Loucy (cell line): ENCODE measurements around the gene ABCA7.

Experiments
- H2AFZ ChIP-seq: fragments of 200-600 bp; sonication (generic); 2 replicates; pipeline ENCODE4 v1.6.0; 2016; ENCODE audit warnings: antibody characterized with exemption, mild to moderate bottlenecking, low read length, moderate library complexity
- H3F3A ChIP-seq: fragments of 200-600 bp; 2 replicates; pipeline ENCODE4 v1.6.0; 2016; ENCODE audit warnings: antibody characterized with exemption, low read depth, mild to moderate bottlenecking
- H3K27me3 ChIP-seq: fragments of 200-600 bp; sonication (generic); 2 replicates; pipeline ENCODE4 v1.6.1; 2014; ENCODE audit warnings: low read length, mild to moderate bottlenecking; ENCODE audit not compliant: insufficient read depth, poor library complexity, severe bottlenecking
- H3K36me3 ChIP-seq: fragments of 200-600 bp; sonication (generic); 2 replicates; pipeline ENCODE4 v1.6.1; 2016; ENCODE audit warnings: low read length; ENCODE audit not compliant: insufficient read depth
- H3K4me1 ChIP-seq: fragments of 200-600 bp; sonication (generic); 2 replicates; pipeline ENCODE4 v1.5.1; 2014; ENCODE audit warnings: low read length, mild to moderate bottlenecking; ENCODE audit not compliant: insufficient read depth, poor library complexity, severe bottlenecking
- H3K4me2 ChIP-seq: fragments of 200-600 bp; sonication (generic); 2 replicates; pipeline ENCODE4 v1.6.0; 2014; ENCODE audit warnings: antibody characterized with exemption, low read length, low read depth, mild to moderate bottlenecking; ENCODE audit not compliant: poor library complexity, severe bottlenecking
- H3K4me3 ChIP-seq: fragments of 200-600 bp; sonication (generic); 2 replicates; pipeline ENCODE4 v1.5.1; 2014; ENCODE audit warnings: low read length, mild to moderate bottlenecking, mixed read lengths; ENCODE audit not compliant: poor library complexity, severe bottlenecking
- H3K79me2 ChIP-seq: fragments of 200-600 bp; sonication (generic); 2 replicates; pipeline ENCODE4 v1.6.1; 2014; ENCODE audit warnings: low read length; ENCODE audit not compliant: insufficient read depth
- H3K9ac ChIP-seq: fragments of 200-600 bp; sonication (generic); 2 replicates; pipeline ENCODE4 v1.6.0; 2014; ENCODE audit warnings: mild to moderate bottlenecking, low read depth, low read length, moderate library complexity; ENCODE audit not compliant: poor library complexity, severe bottlenecking
- H3K9me2 ChIP-seq: fragments of 200-600 bp; sonication (generic); replicated peaks from 2 replicates; pipeline ENCODE4 v1.6.1; 2016; ENCODE audit warnings: low read depth, low read length, mixed read lengths
- H3K9me3 ChIP-seq: fragments of 200-600 bp; sonication (generic); 2 replicates; pipeline ENCODE4 v1.6.1; 2014; ENCODE audit warnings: mild to moderate bottlenecking, antibody characterized with exemption, low read length, low read depth; ENCODE audit not compliant: insufficient read depth
- H4K20me1 ChIP-seq: fragments of 200-600 bp; sonication (generic); 2 replicates; pipeline ENCODE4 v1.6.0; 2014; ENCODE audit warnings: antibody characterized with exemption, low read length, mild to moderate bottlenecking; ENCODE audit not compliant: insufficient read depth, poor library complexity, severe bottlenecking
- CTCF ChIP-seq: fragments of 200-600 bp; sonication (generic); conservative IDR thresholded peaks from 2 replicates; pipeline ENCODE4 v1.5.1; 2014; ENCODE audit warnings: mild to moderate bottlenecking, antibody characterized with exemption, low read length
- EZH2phosphoT487 ChIP-seq: fragments of 200-600 bp; IDR thresholded peaks from 2 replicates; pipeline ENCODE4 v1.6.1; 2018; ENCODE audit warnings: antibody characterized with exemption, mild to moderate bottlenecking, moderate library complexity, borderline replicate concordance

Gene ABCA7

GRCh38 chr19:1007399-1008251 is 32.3 kb upstream of the ABCA7 start:
- H3K27me3 ChIP-seq, result no peaks in the 10 kb centered on the region
- H3K36me3 ChIP-seq, result peaks cover 15% of the 10 kb centered on the region; the same call in 1 of the 2 replicates
- H2AFZ ChIP-seq, result no peak overlapping the region
- H3K9me3 ChIP-seq, result no peaks in the 10 kb centered on the region
- H3K4me1 ChIP-seq, result no peaks in the 10 kb centered on the region
- TF ChIP-seq CTCF (no peak), EZH2phosphoT487 (no peak)
- no peak overlapping the region for H3K9ac ChIP-seq
- H4K20me1 ChIP-seq, result peaks cover 2% of the 10 kb centered on the region
- H3K9me2 ChIP-seq, result no peaks in the 10 kb centered on the region
- no peak overlapping the region for H3K4me2 ChIP-seq
- H3K79me2 ChIP-seq, result no peaks in the 10 kb centered on the region
- no peak overlapping the region for H3K4me3 ChIP-seq
- no peaks in the 10 kb centered on the region for H3F3A ChIP-seq

GRCh38 chr19:1008268-1009040 is 31.5 kb upstream of the ABCA7 start:
- Histone ChIP-seq H3K4me2 (no peak overlapping the region), H2AFZ (no peak overlapping the region), H3K27me3 (no peaks in the 10 kb centered on the region), H3K4me3 (no peak overlapping the region), H3K9me3 (no peaks in the 10 kb centered on the region), H3K4me1 (no peaks in the 10 kb centered on the region), H3F3A (no peaks in the 10 kb centered on the region), H4K20me1 (peaks cover 3% of the 10 kb centered on the region), H3K79me2 (peaks cover 2% of the 10 kb centered on the region; the same call in 1 of the 2 replicates), H3K9me2 (no peaks in the 10 kb centered on the region), H3K9ac (no peak overlapping the region), H3K36me3 (peaks cover 21% of the 10 kb centered on the region; the same call in 1 of the 2 replicates)
- TF ChIP-seq EZH2phosphoT487 (no peak), CTCF (no peak)

- Histone ChIP-seq H3K27me3 (no peaks in the 10 kb centered on the region), H3F3A (no peaks in the 10 kb centered on the region), H3K9ac (no peak overlapping the region), H3K4me2 (no peak overlapping the region), H3K9me2 (no peaks in the 10 kb centered on the region), H4K20me1 (peaks cover 11% of the 10 kb centered on the region), H3K36me3 (peaks cover 28% of the 10 kb centered on the region; the same call in 1 of the 2 replicates), H3K79me2 (peaks cover 11% of the 10 kb centered on the region; the same call in 1 of the 2 replicates), H3K9me3 (no peaks in the 10 kb centered on the region), H2AFZ (no peak overlapping the region), H3K4me1 (no peaks in the 10 kb centered on the region), H3K4me3 (no peak overlapping the region)
- TF ChIP-seq CTCF (no peak), EZH2phosphoT487 (no peak)
Observed at GRCh38 chr19:1009041-1009980, 30.6 kb upstream of the ABCA7 start.
